ENCODE data around the gene IDE.

GRCh38 chr10:92413519-92413918 lies 160.4 kb downstream of the IDE start:
- no peak for TF ChIP-seq EZH2 (IDR thresholded peaks at IDR 0.05; ENCODE audit: borderline replicate concordance, low read depth, low read length, severe bottlenecking)
- TF ChIP-seq CTCF (IDR thresholded peaks at IDR 0.05; ENCODE audit: borderline replicate concordance, extremely low read depth, low read length, poor library complexity, severe bottlenecking), result no peak

Data from DND-41 (cell line).